DND-41 (cell line): Measurements from ENCODE around the gene C2orf72.

Source experiments
- ATAC-seq: fragments of 200-7000 bp; cut with Tn5 transposase; 3 replicates; pipeline ENCODE4 v1.9.1; 2021; ENCODE audit warnings: low read depth; ENCODE audit not compliant: insufficient read depth
- DNase-seq: peaks from one replicate; pipeline ENCODE4 v3.0.0-alpha.2; 2020
- H2AFZ ChIP-seq: 2 replicates; pipeline ENCODE4 v1.6.0; 2012; ENCODE audit warnings: low read depth, low read length
- H3K27ac ChIP-seq: 2 replicates; pipeline ENCODE4 v1.5.1; 2012; ENCODE audit warnings: low read length, inconsistent platforms
- H3K27me3 ChIP-seq: fragments of 200-600 bp; sonication (generic); 2 replicates; pipeline ENCODE4 v1.6.0; 2012; ENCODE audit warnings: low read length, mild to moderate bottlenecking, inconsistent platforms; ENCODE audit not compliant: insufficient read depth, poor library complexity
- H3K36me3 ChIP-seq: 2 replicates; pipeline ENCODE4 v1.5.1; 2012; ENCODE audit warnings: low read length, inconsistent platforms; ENCODE audit not compliant: insufficient read depth
- H3K4me1 ChIP-seq: 2 replicates; pipeline ENCODE4 v1.5.1; 2012; ENCODE audit warnings: mild to moderate bottlenecking, low read length; ENCODE audit not compliant: insufficient read depth
- H3K4me2 ChIP-seq: 2 replicates; pipeline ENCODE4 v1.6.0; 2012; ENCODE audit warnings: mild to moderate bottlenecking, moderate library complexity, low read length, inconsistent platforms; ENCODE audit not compliant: insufficient read depth
- H3K4me3 ChIP-seq, 2 experiments: fragments of 200-600 bp in 1 of 2; shearing (Covaris generic) in 1 of 2; 2 replicates each; pipeline ENCODE4 v1.5.1; 2012 to 2016; ENCODE audit warnings: inconsistent platforms in 2 of 2, low read length in 2 of 2, mild to moderate bottlenecking in 2 of 2, low read depth in 1 of 2, moderate library complexity in 1 of 2
- H3K79me2 ChIP-seq: 2 replicates; pipeline ENCODE4 v1.6.0; 2012; ENCODE audit warnings: low read length, inconsistent platforms; ENCODE audit not compliant: insufficient read depth
- H3K9ac ChIP-seq: 2 replicates; pipeline ENCODE4 v1.6.0; 2012; ENCODE audit warnings: low read depth, mild to moderate bottlenecking, inconsistent platforms, low read length, moderate library complexity
- H3K9me3 ChIP-seq: 2 replicates; pipeline ENCODE4 v1.5.1; 2012; ENCODE audit warnings: low read length, moderate library complexity, mild to moderate bottlenecking, inconsistent platforms; ENCODE audit not compliant: insufficient read depth, severe bottlenecking
- H4K20me1 ChIP-seq: 2 replicates; pipeline ENCODE4 v1.6.0; 2012; ENCODE audit warnings: low read length; ENCODE audit not compliant: insufficient read depth
- EZH2 ChIP-seq: IDR thresholded peaks from 3 replicates; pipeline ENCODE4 v1.6.1; 2012; ENCODE audit warnings: borderline replicate concordance, low read depth, mild to moderate bottlenecking, moderate library complexity, low read length, inconsistent platforms; ENCODE audit not compliant: severe bottlenecking
- TF ChIP-seq, protein P1 (sequence below): IDR thresholded peaks from 2 replicates; pipeline ENCODE4 v1.5.1; 2012; ENCODE audit warnings: borderline replicate concordance, low read length, moderate library complexity, mild to moderate bottlenecking; ENCODE audit not compliant: poor library complexity, severe bottlenecking; ENCODE audit errors: extremely low read depth

C2orf72 gene

DNA sequence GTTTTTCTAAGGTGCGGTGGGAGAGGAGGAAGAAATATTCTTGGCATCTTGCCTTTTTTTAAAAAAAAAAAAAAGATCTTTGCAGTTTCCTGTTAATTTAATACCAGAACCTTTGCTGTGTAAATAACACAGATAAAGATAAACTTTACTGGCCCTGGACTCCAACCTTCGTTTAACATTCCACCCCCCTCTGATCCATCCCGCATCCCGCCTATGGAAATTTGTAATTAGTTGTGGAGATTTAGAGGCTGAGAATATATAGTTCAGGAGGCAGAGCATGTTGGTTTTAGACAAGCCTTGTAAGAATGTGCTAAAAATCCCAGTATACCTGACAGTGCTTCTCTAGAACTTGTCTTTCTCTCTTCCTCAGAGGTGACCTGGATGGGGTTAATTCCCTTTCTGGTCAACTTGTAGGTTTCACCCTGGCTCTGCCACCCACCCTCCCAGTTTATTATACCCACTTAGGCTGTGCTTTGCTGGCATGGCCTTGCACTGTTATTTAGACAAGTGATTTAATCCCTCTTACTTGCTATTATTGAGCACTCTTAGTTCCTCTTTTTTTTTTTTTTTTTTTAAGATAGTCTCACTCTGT lies 2.9 kb upstream of the C2orf72 start:
- DNase-seq (no peak), ATAC-seq (no peak)
- H3K27ac ChIP-seq: no peak overlapping the region
- no peaks in the 10 kb centered on the region for H3K36me3 ChIP-seq
- H2AFZ ChIP-seq: no peak overlapping the region
- no peak overlapping the region for H3K4me3 ChIP-seq
- no peaks in the 10 kb centered on the region for H3K4me1 ChIP-seq
- H3K27me3 ChIP-seq: peaks cover 3% of the 10 kb centered on the region
- no peak overlapping the region for H3K4me2 ChIP-seq
- no peaks in the 10 kb centered on the region for H3K79me2 ChIP-seq
- H3K9ac ChIP-seq: no peak overlapping the region
- no peaks in the 10 kb centered on the region for H4K20me1 ChIP-seq
- no peaks in the 10 kb centered on the region for H3K9me3 ChIP-seq
- no peak for TF ChIP-seq EZH2
- TF ChIP-seq, protein P1, sequence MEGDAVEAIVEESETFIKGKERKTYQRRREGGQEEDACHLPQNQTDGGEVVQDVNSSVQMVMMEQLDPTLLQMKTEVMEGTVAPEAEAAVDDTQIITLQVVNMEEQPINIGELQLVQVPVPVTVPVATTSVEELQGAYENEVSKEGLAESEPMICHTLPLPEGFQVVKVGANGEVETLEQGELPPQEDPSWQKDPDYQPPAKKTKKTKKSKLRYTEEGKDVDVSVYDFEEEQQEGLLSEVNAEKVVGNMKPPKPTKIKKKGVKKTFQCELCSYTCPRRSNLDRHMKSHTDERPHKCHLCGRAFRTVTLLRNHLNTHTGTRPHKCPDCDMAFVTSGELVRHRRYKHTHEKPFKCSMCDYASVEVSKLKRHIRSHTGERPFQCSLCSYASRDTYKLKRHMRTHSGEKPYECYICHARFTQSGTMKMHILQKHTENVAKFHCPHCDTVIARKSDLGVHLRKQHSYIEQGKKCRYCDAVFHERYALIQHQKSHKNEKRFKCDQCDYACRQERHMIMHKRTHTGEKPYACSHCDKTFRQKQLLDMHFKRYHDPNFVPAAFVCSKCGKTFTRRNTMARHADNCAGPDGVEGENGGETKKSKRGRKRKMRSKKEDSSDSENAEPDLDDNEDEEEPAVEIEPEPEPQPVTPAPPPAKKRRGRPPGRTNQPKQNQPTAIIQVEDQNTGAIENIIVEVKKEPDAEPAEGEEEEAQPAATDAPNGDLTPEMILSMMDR: no peak

DNA sequence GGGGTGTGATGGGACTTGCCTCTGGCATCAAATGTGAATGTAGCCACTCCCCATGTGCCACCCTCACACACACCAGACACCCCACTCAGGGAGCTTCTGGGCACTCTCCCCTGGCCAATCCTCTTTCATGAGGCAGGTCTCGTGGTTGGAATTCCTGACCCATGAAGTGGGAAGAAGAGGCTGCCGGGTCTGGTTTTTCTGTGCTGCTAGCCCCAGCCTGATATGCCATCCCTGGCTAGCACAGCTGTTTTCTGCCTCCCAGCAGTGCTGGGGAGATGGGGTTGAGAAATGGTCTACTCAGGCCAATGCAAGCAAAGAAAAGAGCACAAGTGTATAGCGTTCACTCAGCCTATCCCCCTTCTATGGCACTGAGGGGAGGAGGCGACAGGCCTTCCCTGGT lies 1.2 kb upstream of the C2orf72 start:
- H3K9me3 ChIP-seq: no peaks in the 10 kb centered on the region
- H3K36me3 ChIP-seq: no peaks in the 10 kb centered on the region
- ATAC-seq: no peak
- H3K9ac ChIP-seq: no peak overlapping the region
- peaks cover 10% of the 10 kb centered on the region for H3K27me3 ChIP-seq
- TF ChIP-seq EZH2: no peak
- TF ChIP-seq, protein P1: no peak
- no peak overlapping the region for H3K4me2 ChIP-seq
- H3K4me1 ChIP-seq: no peaks in the 10 kb centered on the region
- H3K79me2 ChIP-seq: no peaks in the 10 kb centered on the region
- no peak overlapping the region for H3K4me3 ChIP-seq
- DNase-seq: no peak
- H3K27ac ChIP-seq: no peak overlapping the region
- no peaks in the 10 kb centered on the region for H4K20me1 ChIP-seq
- no peak overlapping the region for H2AFZ ChIP-seq

DNA sequence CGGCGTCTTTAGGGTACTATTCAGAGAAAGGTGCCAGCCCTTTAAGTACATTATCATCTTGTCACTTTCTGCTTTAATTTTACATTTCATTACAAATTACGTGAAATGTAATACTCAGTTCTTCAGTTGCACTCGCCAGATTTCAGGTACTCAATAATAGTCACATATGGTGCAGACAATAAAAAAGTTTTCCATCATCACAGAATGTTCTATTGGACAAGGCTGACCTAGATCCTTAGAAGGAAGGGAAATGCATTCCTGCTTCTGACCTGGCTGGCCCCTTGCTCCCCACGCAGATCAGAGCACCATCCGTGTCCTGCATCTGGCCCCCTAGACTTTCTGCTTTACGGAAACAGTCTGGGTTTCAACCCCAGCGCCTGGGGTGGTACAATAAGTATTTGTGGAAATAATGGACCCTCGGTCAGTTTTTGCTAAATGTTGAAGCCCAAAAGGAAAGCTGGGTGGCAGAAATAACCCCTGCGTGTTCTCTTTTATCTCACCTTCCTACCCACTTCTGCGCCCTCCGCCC lies 681 bp upstream of the C2orf72 start:
- Histone ChIP-seq H3K9me3 (no peaks in the 10 kb centered on the region), H3K36me3 (no peaks in the 10 kb centered on the region), H3K4me2 (no peak overlapping the region), H3K4me3 (no peak overlapping the region), H3K9ac (no peak overlapping the region), H3K27me3 (peaks cover 10% of the 10 kb centered on the region), H3K79me2 (no peaks in the 10 kb centered on the region), H4K20me1 (no peaks in the 10 kb centered on the region), H3K27ac (no peak overlapping the region), H2AFZ (no peak overlapping the region), H3K4me1 (no peaks in the 10 kb centered on the region)
- TF ChIP-seq, protein P1: no peak
- TF ChIP-seq EZH2: no peak
- DNase-seq (no peak), ATAC-seq (no peak)
